HCT116 (cell line): Measurements from ENCODE around the gene CPOX. TPM values are rescaled to one million over a fixed set of nuclear protein-coding genes. Genes with fewer than 3 reads are reported as not detected.

Source experiments
- ATAC-seq: fragments of 200-7000 bp; cut with Tn5 transposase; 2 replicates; pipeline ENCODE4 v1.9.1; 2020; ENCODE audit warnings: mild to moderate bottlenecking, moderate library complexity
- BruUV-seq: library from RNA; stranded (reverse); fragments of 400-500 nt; replicated peaks from 2 replicates; lab custom pipeline; 2021; lab: Mats Ljungman, UMichigan
- CTCF ChIA-PET: fragments of 300-600 bp; sonication (Branson Sonifier 250); formaldehyde crosslinking; loops from one replicate; lab custom pipeline; 2021; ENCODE audit warnings: antibody characterized with exemption; lab: Charles Lee
- POLR2A ChIA-PET: fragments of 300-600, 350-600 bp; sonication (Branson Sonifier 250); formaldehyde crosslinking; loops from one replicate; lab custom pipeline; 2021; ENCODE audit warnings: antibody characterized with exemption; lab: Charles Lee
- RAD21 ChIA-PET, 2 experiments: fragments of 300-600 bp; sonication (Branson Sonifier 250); formaldehyde crosslinking; loops; one replicate each; lab custom pipeline; 2023; ENCODE audit warnings: low total read pairs in 2 of 2; ENCODE audit not compliant: uncharacterized antibody in 2 of 2, unreplicated experiment in 2 of 2, low non-redundant PET in 1 of 2; lab: Charles Lee
- DNase-seq: peaks from one replicate; pipeline ENCODE4 v3.0.0-alpha.2; 2010; ENCODE audit warnings: low read depth, low spot score
- H2AFZ ChIP-seq: fragments of 200-600 bp; shearing (Covaris generic), sonication (generic); 2 replicates; pipeline ENCODE4 v1.6.1; 2017; ENCODE audit warnings: low read depth, mixed run types, mixed read lengths, antibody characterized with exemption, low read length; ENCODE audit not compliant: poor library complexity, severe bottlenecking
- H3K27ac ChIP-seq: 2 replicates; pipeline ENCODE4 v1.5.1; 2012; ENCODE audit warnings: low read depth, low read length
- H3K27me3 ChIP-seq: fragments of 200-600 bp; sonication (generic); 2 replicates; pipeline ENCODE4 v1.6.1; 2016; ENCODE audit warnings: mixed run types, low read length, mixed read lengths; ENCODE audit not compliant: insufficient read depth
- H3K36me3 ChIP-seq, 2 experiments: fragments of 200-500 bp in 1 of 2; fragments of 200-600 bp in 1 of 2; sonication (Bioruptor generic) in 1 of 2; sonication (generic) in 1 of 2; 2 replicates each; pipeline versions ENCODE4 v1.5.1 to v1.6.1; 2014 to 2016; ENCODE audit warnings: low read length in 2 of 2, inconsistent platforms in 1 of 2, mixed read lengths in 1 of 2, mixed run types in 1 of 2; ENCODE audit not compliant: insufficient read depth in 2 of 2, control insufficient read depth in 1 of 2
- H3K4me1 ChIP-seq, 2 experiments: fragments of 200-600 bp in 1 of 2; sonication (generic) in 1 of 2; 2 replicates each; pipeline versions ENCODE4 v1.5.1 to v1.6.1; 2012 to 2017; ENCODE audit warnings: low read length in 2 of 2, inconsistent platforms in 1 of 2, mild to moderate bottlenecking in 1 of 2, mixed read lengths in 1 of 2, mixed run types in 1 of 2, moderate library complexity in 1 of 2; ENCODE audit not compliant: insufficient read depth in 2 of 2, control insufficient read depth in 1 of 2
- H3K4me2 ChIP-seq: fragments of 200-600 bp; sonication (generic); 2 replicates; pipeline ENCODE4 v1.6.1; 2017; ENCODE audit warnings: mixed run types, low read length, mixed read lengths
- H3K4me3 ChIP-seq, 2 experiments: fragments of 200-600 bp in 1 of 2; sonication (generic) in 1 of 2; replicated peaks in 1 of 2; 2 replicates each; pipeline ENCODE4 v1.5.1; 2011 to 2016; ENCODE audit warnings: low read length in 2 of 2, control low read depth in 1 of 2, low read depth in 1 of 2, mild to moderate bottlenecking in 1 of 2, mixed read lengths in 1 of 2, mixed run types in 1 of 2
- H3K79me2 ChIP-seq: fragments of 200-600 bp; sonication (generic); 2 replicates; pipeline ENCODE4 v1.6.1; 2017; ENCODE audit warnings: mild to moderate bottlenecking, mixed run types, low read length, moderate library complexity, mixed read lengths; ENCODE audit not compliant: insufficient read depth
- H3K9ac ChIP-seq: fragments of 200-600 bp; sonication (generic); 2 replicates; pipeline ENCODE4 v1.6.1; 2016; ENCODE audit warnings: low read length, mixed read lengths
- H3K9me2 ChIP-seq: fragments of 200-600 bp; sonication (generic), shearing (Covaris generic); 2 replicates; pipeline ENCODE4 v1.6.1; 2017; ENCODE audit warnings: mixed run types, mild to moderate bottlenecking, moderate library complexity; ENCODE audit not compliant: insufficient read depth
- H3K9me3 ChIP-seq, 2 experiments: fragments of 200-500 bp in 1 of 2; fragments of 200-600 bp in 1 of 2; sonication (Bioruptor generic) in 1 of 2; sonication (generic) in 1 of 2; 2 replicates each; pipeline ENCODE4 v1.6.1; 2014 to 2017; ENCODE audit warnings: low read length in 2 of 2, mixed read lengths in 2 of 2, inconsistent platforms in 1 of 2, low read depth in 1 of 2, mild to moderate bottlenecking in 1 of 2, mixed run types in 1 of 2, moderate library complexity in 1 of 2; ENCODE audit not compliant: control insufficient read depth in 1 of 2, insufficient read depth in 1 of 2
- H4K20me1 ChIP-seq: fragments of 200-600 bp; sonication (generic), shearing (Covaris generic); 2 replicates; pipeline ENCODE4 v1.6.1; 2017; ENCODE audit warnings: mixed run types, mild to moderate bottlenecking, moderate library complexity; ENCODE audit not compliant: insufficient read depth
- ATF3 ChIP-seq: IDR thresholded peaks from 2 replicates; pipeline ENCODE4 v1.6.1; 2012
- CBX3 ChIP-seq: IDR thresholded peaks from 2 replicates; pipeline ENCODE4 v1.6.1; 2012; ENCODE audit warnings: low read depth
- CEBPB ChIP-seq: IDR thresholded peaks from 2 replicates; pipeline ENCODE4 v1.6.1; 2012; ENCODE audit warnings: low read depth
- EGR1 ChIP-seq: IDR thresholded peaks from 2 replicates; pipeline ENCODE4 v1.6.1; 2012; ENCODE audit warnings: low read depth
- ELF1 ChIP-seq: IDR thresholded peaks from 2 replicates; pipeline ENCODE4 v1.6.1; 2012; ENCODE audit warnings: low read depth, borderline replicate concordance
- EZH2 ChIP-seq: fragments of 200-600 bp; sonication (generic); IDR thresholded peaks from 2 replicates; pipeline ENCODE4 v1.6.1; 2017; ENCODE audit warnings: antibody characterized with exemption, mixed run types
- EZH2phosphoT487 ChIP-seq: fragments of 200-600 bp; IDR thresholded peaks from 2 replicates; pipeline ENCODE4 v1.6.1; 2018; ENCODE audit warnings: antibody characterized with exemption, borderline replicate concordance
- FOSL1 ChIP-seq: IDR thresholded peaks from 2 replicates; pipeline ENCODE4 v1.6.1; 2012; ENCODE audit warnings: low read depth
- JUND ChIP-seq: IDR thresholded peaks from 2 replicates; pipeline ENCODE4 v1.6.1; 2012
- POLR2A ChIP-seq: IDR thresholded peaks from 2 replicates; pipeline ENCODE4 v1.7.0; 2011; ENCODE audit warnings: borderline replicate concordance; ENCODE audit not compliant: insufficient read depth, insufficient read length; ENCODE audit errors: extremely low read depth
- POLR2AphosphoS5 ChIP-seq: IDR thresholded peaks from 2 replicates; pipeline ENCODE4 v1.6.1; 2011; ENCODE audit warnings: mild to moderate bottlenecking, low read depth, low read length, moderate library complexity
- RAD21 ChIP-seq: IDR thresholded peaks from 2 replicates; pipeline ENCODE4 v1.6.1; 2012; ENCODE audit warnings: low read depth, mild to moderate bottlenecking
- SIN3A ChIP-seq: IDR thresholded peaks from 2 replicates; pipeline ENCODE4 v1.6.1; 2012; ENCODE audit warnings: low read depth
- SP1 ChIP-seq: IDR thresholded peaks from 2 replicates; pipeline ENCODE4 v1.6.1; 2012; ENCODE audit warnings: low read depth
- SRF ChIP-seq: IDR thresholded peaks from 2 replicates; pipeline ENCODE4 v1.6.1; 2012; ENCODE audit warnings: low read depth
- TCF7L2 ChIP-seq: IDR thresholded peaks from 2 replicates; pipeline ENCODE4 v1.7.0; 2011; ENCODE audit warnings: borderline replicate concordance, inconsistent platforms; ENCODE audit not compliant: insufficient read depth, insufficient read length; ENCODE audit errors: extremely low read depth
- YY1 ChIP-seq: IDR thresholded peaks from 2 replicates; pipeline ENCODE4 v1.6.1; 2011; ENCODE audit warnings: low read length, low read depth, moderate library complexity, mild to moderate bottlenecking; ENCODE audit not compliant: insufficient replicate concordance; ENCODE audit errors: extremely low read depth
- ZFX ChIP-seq: fragments of 450-650 bp; IDR thresholded peaks from 2 replicates; pipeline ENCODE4 v1.6.1; 2017
- ZNF274 ChIP-seq: fragments of 200-500 bp; sonication (Bioruptor generic); IDR thresholded peaks from 2 replicates; pipeline ENCODE4 v1.6.1; 2014; ENCODE audit warnings: mild to moderate bottlenecking, low read depth, low read length, inconsistent platforms
- intact Hi-C: fragments of 100-400 bp; cut with micrococcal nuclease; formaldehyde crosslinking; loops from 2 replicates; pipeline ENCODE4 v1.10.0; 2022
- total RNA-seq: library from RNA; stranded (reverse); gene quantifications from one replicate; pipeline ENCODE4 v1.2.1, GENCODE V29; 2021; ENCODE audit not compliant: unreplicated experiment
- TF ChIP-seq, protein P1 (sequence below): IDR thresholded peaks from 2 replicates; pipeline ENCODE4 v1.6.1; 2011; ENCODE audit warnings: mild to moderate bottlenecking, low read length, moderate library complexity; ENCODE audit not compliant: insufficient replicate concordance; ENCODE audit errors: extremely low read depth
- TF ChIP-seq, protein P2 (sequence below): IDR thresholded peaks from 2 replicates; pipeline ENCODE4 v1.6.1; 2012
- TF ChIP-seq, protein P3 (sequence below): IDR thresholded peaks from 2 replicates; pipeline ENCODE4 v1.6.1; 2012; ENCODE audit warnings: low read depth

CPOX gene
- total RNA-seq, 1 experiment from 2014 or later, result 353 TPM

GRCh38 chr3:98564282-98565005 is 29.0 kb downstream of the CPOX start:
- ATAC-seq (peak; percentile 56), DNase-seq (no peak)
- Histone ChIP-seq H3K4me2 (peak overlapping the region; percentile 38), H3K4me1 (peaks cover 59 to 77% of the 10 kb centered on the region in 2 experiments), H2AFZ (no peak overlapping the region), H3K4me3 (no peak overlapping the region), H4K20me1 (no peaks in the 10 kb centered on the region), H3K27ac (peak overlapping the region; percentile 83), H3K79me2 (no peaks in the 10 kb centered on the region; the same call in none of the 2 replicates), H3K9ac (peak overlapping the region; percentile 59), H3K36me3 (no peaks in the 10 kb centered on the region), H3K27me3 (no peaks in the 10 kb centered on the region), H3K9me2 (no peaks in the 10 kb centered on the region), H3K9me3 (no peaks in the 10 kb centered on the region)
- ChIA-PET POLR2A (interaction anchor here (0.9 to 2.5 kb wide), 13 partner anchors 8 to 81 kb away, joined by 3 to 12 read pairs (median 4); partner anchors contain the start of genes CLDND1 and CPOX), RAD21 (no interaction called here), CTCF (interaction anchor here (1.4 kb wide), 1 partner anchor 10 kb away, joined by 4 read pairs; no protein-coding TSS in a partner anchor)
- intact Hi-C loops, result no loop called here
- BruUV-seq, result TSS peak; percentile 34
- TF ChIP-seq, protein P1, sequence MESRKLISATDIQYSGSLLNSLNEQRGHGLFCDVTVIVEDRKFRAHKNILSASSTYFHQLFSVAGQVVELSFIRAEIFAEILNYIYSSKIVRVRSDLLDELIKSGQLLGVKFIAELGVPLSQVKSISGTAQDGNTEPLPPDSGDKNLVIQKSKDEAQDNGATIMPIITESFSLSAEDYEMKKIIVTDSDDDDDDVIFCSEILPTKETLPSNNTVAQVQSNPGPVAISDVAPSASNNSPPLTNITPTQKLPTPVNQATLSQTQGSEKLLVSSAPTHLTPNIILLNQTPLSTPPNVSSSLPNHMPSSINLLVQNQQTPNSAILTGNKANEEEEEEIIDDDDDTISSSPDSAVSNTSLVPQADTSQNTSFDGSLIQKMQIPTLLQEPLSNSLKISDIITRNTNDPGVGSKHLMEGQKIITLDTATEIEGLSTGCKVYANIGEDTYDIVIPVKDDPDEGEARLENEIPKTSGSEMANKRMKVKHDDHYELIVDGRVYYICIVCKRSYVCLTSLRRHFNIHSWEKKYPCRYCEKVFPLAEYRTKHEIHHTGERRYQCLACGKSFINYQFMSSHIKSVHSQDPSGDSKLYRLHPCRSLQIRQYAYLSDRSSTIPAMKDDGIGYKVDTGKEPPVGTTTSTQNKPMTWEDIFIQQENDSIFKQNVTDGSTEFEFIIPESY, result no peak
- no peak for TF ChIP-seq ZFX
- no peak for TF ChIP-seq EZH2phosphoT487
- 0 out of 2 replicates have a peak, but pooled peaks have one; percentile 11 for TF ChIP-seq CBX3
- TF ChIP-seq POLR2AphosphoS5, result no peak
- TF ChIP-seq, protein P2, sequence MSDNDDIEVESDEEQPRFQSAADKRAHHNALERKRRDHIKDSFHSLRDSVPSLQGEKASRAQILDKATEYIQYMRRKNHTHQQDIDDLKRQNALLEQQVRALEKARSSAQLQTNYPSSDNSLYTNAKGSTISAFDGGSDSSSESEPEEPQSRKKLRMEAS, result no peak
- no peak for TF ChIP-seq SIN3A
- no peak for TF ChIP-seq EZH2
- TF ChIP-seq, protein P3, sequence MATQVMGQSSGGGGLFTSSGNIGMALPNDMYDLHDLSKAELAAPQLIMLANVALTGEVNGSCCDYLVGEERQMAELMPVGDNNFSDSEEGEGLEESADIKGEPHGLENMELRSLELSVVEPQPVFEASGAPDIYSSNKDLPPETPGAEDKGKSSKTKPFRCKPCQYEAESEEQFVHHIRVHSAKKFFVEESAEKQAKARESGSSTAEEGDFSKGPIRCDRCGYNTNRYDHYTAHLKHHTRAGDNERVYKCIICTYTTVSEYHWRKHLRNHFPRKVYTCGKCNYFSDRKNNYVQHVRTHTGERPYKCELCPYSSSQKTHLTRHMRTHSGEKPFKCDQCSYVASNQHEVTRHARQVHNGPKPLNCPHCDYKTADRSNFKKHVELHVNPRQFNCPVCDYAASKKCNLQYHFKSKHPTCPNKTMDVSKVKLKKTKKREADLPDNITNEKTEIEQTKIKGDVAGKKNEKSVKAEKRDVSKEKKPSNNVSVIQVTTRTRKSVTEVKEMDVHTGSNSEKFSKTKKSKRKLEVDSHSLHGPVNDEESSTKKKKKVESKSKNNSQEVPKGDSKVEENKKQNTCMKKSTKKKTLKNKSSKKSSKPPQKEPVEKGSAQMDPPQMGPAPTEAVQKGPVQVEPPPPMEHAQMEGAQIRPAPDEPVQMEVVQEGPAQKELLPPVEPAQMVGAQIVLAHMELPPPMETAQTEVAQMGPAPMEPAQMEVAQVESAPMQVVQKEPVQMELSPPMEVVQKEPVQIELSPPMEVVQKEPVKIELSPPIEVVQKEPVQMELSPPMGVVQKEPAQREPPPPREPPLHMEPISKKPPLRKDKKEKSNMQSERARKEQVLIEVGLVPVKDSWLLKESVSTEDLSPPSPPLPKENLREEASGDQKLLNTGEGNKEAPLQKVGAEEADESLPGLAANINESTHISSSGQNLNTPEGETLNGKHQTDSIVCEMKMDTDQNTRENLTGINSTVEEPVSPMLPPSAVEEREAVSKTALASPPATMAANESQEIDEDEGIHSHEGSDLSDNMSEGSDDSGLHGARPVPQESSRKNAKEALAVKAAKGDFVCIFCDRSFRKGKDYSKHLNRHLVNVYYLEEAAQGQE, result no peak
- no peak for TF ChIP-seq CEBPB
- TF ChIP-seq TCF7L2, result no peak
- TF ChIP-seq ATF3, result no peak
- no peak for TF ChIP-seq EGR1
- no peak for TF ChIP-seq ZNF274
- TF ChIP-seq YY1, result no peak
- no peak; the same call in 1 of the 2 replicates for TF ChIP-seq ELF1
- 0 out of 2 replicates have a peak, but pooled peaks have one; percentile 28 for TF ChIP-seq JUND
- no peak for TF ChIP-seq FOSL1
- no peak for TF ChIP-seq SRF
- TF ChIP-seq RAD21, result 0 out of 2 replicates have a peak, but pooled peaks have one; percentile 2
- TF ChIP-seq POLR2A, result no peak
- TF ChIP-seq SP1, result 0 out of 2 replicates have a peak, but pooled peaks have one; percentile 25
